Heart right ventricle (tissue), 16 donors: ENCODE results near the gene TPX2. TPM values are rescaled to one million over a fixed set of nuclear protein-coding genes. Genes with fewer than 3 reads are reported as not detected.

Source experiments
- ATAC-seq, 8 donors: fragments of 200-7000 bp; cut with Tn5 transposase; one replicate each; pipeline ENCODE4 v1.9.1; 2020; ENCODE audit warnings: mild to moderate bottlenecking in 8 of 8, moderate library complexity in 8 of 8, moderate number of reproducible peaks in 1 of 8
- DNase-seq, 2 donors: peaks; one replicate each; pipeline ENCODE4 v3.0.0-alpha.2; 2020
- H3K27ac ChIP-seq, 10 donors: fragments of 200-600 bp; sonication (generic) in 2 of 10; one replicate each; pipeline versions ENCODE4 v1.5.0 to v1.8.0; 2020 to 2022; ENCODE audit warnings: mild to moderate bottlenecking in 3 of 10
- H3K27me3 ChIP-seq, 7 donors: fragments of 200-600 bp; one replicate each; pipeline ENCODE4 v1.8.0; 2021 to 2022; ENCODE audit warnings: mild to moderate bottlenecking in 2 of 7
- H3K36me3 ChIP-seq, 9 donors: fragments of 200-600 bp; sonication (generic) in 1 of 9; one replicate each; pipeline versions ENCODE4 v1.5.0 to v1.8.0; 2020 to 2022; ENCODE audit warnings: mild to moderate bottlenecking in 2 of 9
- H3K4me1 ChIP-seq, 9 donors: fragments of 200-600 bp; sonication (generic) in 1 of 9; one replicate each; pipeline versions ENCODE4 v1.5.0 to v1.8.0; 2020 to 2022; ENCODE audit warnings: mild to moderate bottlenecking in 4 of 9
- H3K4me3 ChIP-seq, 10 donors: fragments of 200-600 bp; sonication (generic) in 2 of 10; one replicate each; pipeline versions ENCODE4 v1.5.0 to v1.8.0; 2020 to 2022; ENCODE audit warnings: mild to moderate bottlenecking in 7 of 10, moderate library complexity in 2 of 10
- H3K9me3 ChIP-seq, 11 donors: fragments of 200-600 bp in 10 of 11; sonication (generic) in 2 of 11; one replicate each; pipeline versions ENCODE4 v1.5.0 to v1.8.0; 2013 to 2022; ENCODE audit warnings: mild to moderate bottlenecking in 2 of 11, control low read depth in 1 of 11, moderate library complexity in 1 of 11
- CTCF ChIP-seq, 9 donors: fragments of 200-600 bp; sonication (generic) in 2 of 9; IDR thresholded peaks; one replicate each; pipeline versions ENCODE4 v1.5.0 to v1.8.0; 2021 to 2022; ENCODE audit warnings: antibody characterized with exemption in 9 of 9, mild to moderate bottlenecking in 5 of 9, moderate library complexity in 1 of 9
- WGBS, 2 donors: extraction: QIAGEN DNeasy Blood & Tissue Kit; methylation state at CpG; one replicate each; pipeline ENCODE4 v1.1.7; 2013; ENCODE audit warnings: inconsistent platforms in 1 of 2; 5-methylcytosine and 5-hydroxymethylcytosine counted together
- intact Hi-C, 10 donors: fragments of 100-400 bp; cut with DNase I; formaldehyde crosslinking; loops; one replicate each; pipeline versions ENCODE4 v1.11.1 to v1.14.2; 2022
- long read RNA-seq, 3 donors: library from polyadenylated mRNA; unstranded; transcript quantifications; one replicate each; pipeline ENCODE4 v2.0.0, GENCODE V29; 2020 to 2021
- polyA plus RNA-seq, 2 donors: library from polyadenylated mRNA; stranded (reverse); fragments of 200-250 nt; gene quantifications; one replicate each; pipeline ENCODE4 v1.2.3, GENCODE V29; 2013
- total RNA-seq, 10 donors: library from RNA; stranded (reverse); fragmentation: NEBNext Ultra II Directional in 3 of 10; extraction: Animal tissue kit (Norgen Biotek cat#: 25700) in 3 of 10; gene quantifications; one replicate each; pipeline versions ENCODE4 v1.2.1 to v1.2.4, GENCODE V29; 2021 to 2023
- donor health status: Arrhythmogenic right ventricular cardiomyopathy.
- donor health status: ischemic (EF 13 %, LVEDD 7.1; RV severe dilation, severe dysfunction).
- donor health status: healthy with polysubstance abuse.
- donor health status: DM: no; HTN: yes; CAD: no.
- donor health status: DM: no; HTN: no; CAD: no.
- donor health status: ischemic (EF 25% LVEDD 6.9; RV normal size, moderate dysfunction).
- donor health status: ischemic (EF 25% LVEDD 5.7; RV mildly dilated, moderate dysfunction).
- donor health status: healthy.
- donor health status: DM: yes; HTN: yes; CAD: no.
- donor health status: Ischemic cardiomyopathy.
- donor health status: ischemic (EF 35%, LVEDD 5.7; RV mildly dilated, moderate dysfunction).
- donor health status: nonischemic (EF 11% LVEDD 7.7; RV severe dilation, severe dysfunction).
- donor health status: DM: yes; HTN: yes; CAD: no.
- donor health status: PGD.
- donor health status: ischemic (EF 29% LVEDD 5.4; RV normal size, mild dysfunction).
- donor health status: nonischemic (EF 23%, LVEDD 6.1; RV moderate dilation, normal function).

The TPX2 gene
- 1 to 10 TPM in 4 of 10 donors, under 1 TPM in 6; 0.17 to 9.6 (median 0.85) TPM for total RNA-seq
- polyA plus RNA-seq: under 1 TPM; 0.29 to 0.72 TPM
- long read RNA-seq, donor 1: 0 reads
- long read RNA-seq, donor 2: 0 reads
- long read RNA-seq, donor 3, partial matches to known transcripts: 0 of 3 reads
- long read RNA-seq, donor 3, other reads (novel, unspliced or antisense): 2 of 3 reads

GRCh38 chr20:31738729-31739549, at the start of gene TPX2:
TSS of gene TPX2 (plus strand) at chr20:31739290. CDS start at chr20:31757477, 18,187 bp downstream.
- ATAC-seq (peak; percentile 99 to 100 (median 99)), DNase-seq (peak; percentile 91 to 96)
- Histone ChIP-seq H3K27me3 (no peaks in the 10 kb centered on the region), H3K9me3 (no peaks in the 10 kb centered on the region), H3K27ac (peak within 1 kb of the TSS; percentile 14 to 88 (median 81)), H3K36me3 (no peaks in the 10 kb centered on the region), H3K4me3 (peak within 1 kb of the TSS; percentile 49 to 86 (median 69)), H3K4me1 (peaks cover 0 to 33% (median 4%) of the 10 kb centered on the region in 9 donors)
- TF ChIP-seq CTCF (IDR thresholded peaks at IDR 0.05): peak in 2 of 9 donors; percentile 23 to 29
- intact Hi-C loops: loop anchor here in 1 of 10 donors (10.0 kb wide), 1 partner anchor 184 kb away; no protein-coding TSS in a partner anchor
- WGBS, 2 donors: 0% methylated on average over 54 of the region's 54 CpGs

- no peaks in the 10 kb centered on the region for H3K27me3 ChIP-seq
- peak overlapping the region in 4 of 10 donors; percentile 9 to 62 (median 20) for H3K27ac ChIP-seq
- peaks cover 0 to 77% (median 3%) of the 10 kb centered on the region in 9 donors for H3K36me3 ChIP-seq
- DNase-seq (no peak), ATAC-seq (no peak)
- TF ChIP-seq CTCF (IDR thresholded peaks at IDR 0.05): no peak
- H3K4me3 ChIP-seq: no peak overlapping the region
- intact Hi-C loops: no loop called here
- H3K9me3 ChIP-seq: no peaks in the 10 kb centered on the region
- H3K4me1 ChIP-seq: peaks cover 6 to 82% (median 60%) of the 10 kb centered on the region in 9 donors
- WGBS, 2 donors: 86% methylated on average over 3 of the region's 3 CpGs
Measured at GRCh38 chr20:31690124-31690666, 48.9 kb upstream of the TPX2 start.

GRCh38 chr20:31691646-31692275, 47.3 kb upstream of the TPX2 start:
- no peaks in the 10 kb centered on the region for H3K9me3 ChIP-seq

More at GRCh38 chr20:31691646-31692275, 47.3 kb upstream of the TPX2 start:
- DNase-seq: no peak
- peaks cover 0 to 68% (median 3%) of the 10 kb centered on the region in 9 donors for H3K36me3 ChIP-seq
- no peak for TF ChIP-seq CTCF (IDR thresholded peaks at IDR 0.05)
- intact Hi-C loops: no loop called here
- no peak for ATAC-seq
- peak overlapping the region in 4 of 10 donors; percentile 4 to 62 (median 24) for H3K27ac ChIP-seq
- H3K4me1 ChIP-seq: peaks cover 11 to 82% (median 67%) of the 10 kb centered on the region in 9 donors
- no peaks in the 10 kb centered on the region for H3K27me3 ChIP-seq
- 48 to 54% methylated on average over 1 of the region's 1 CpG for WGBS, 2 donors
- H3K4me3 ChIP-seq: no peak overlapping the region
